GM10248 (cell line): Measurements from ENCODE around the gene VPS4A.

Experiments
- CTCF ChIA-PET: fragments of 300-600 bp; sonication (Branson Sonifier 250); formaldehyde crosslinking; extraction: SDS; loops from one replicate; lab custom pipeline; 2021; ENCODE audit warnings: antibody characterized with exemption; lab: Yijun Ruan, JAX
- POLR2A ChIA-PET: fragments of 350-650 bp; sonication (Branson Sonifier 250); formaldehyde crosslinking; extraction: SDS; loops from one replicate; lab custom pipeline; 2020; ENCODE audit warnings: antibody characterized with exemption; lab: Yijun Ruan, JAX
- DNase-seq: peaks from one replicate; pipeline ENCODE4 v3.0.0; 2012; ENCODE audit errors: extremely low spot score
- CTCF ChIP-seq: IDR thresholded peaks from 2 replicates; pipeline ENCODE4 v1.5.1; 2012; ENCODE audit warnings: mild to moderate bottlenecking, low read depth; ENCODE audit errors: extremely low read depth, missing control alignments, control extremely low read depth

VPS4A gene

GRCh38 chr16:69301861-69302260 lies 9.3 kb upstream of the VPS4A start:
- ChIA-PET POLR2A (no interaction called here), CTCF (interaction anchor here (1.0 to 2.9 kb wide), 5 partner anchors 10 to 151 kb away, joined by 3 to 8 read pairs (median 5); no protein-coding TSS in a partner anchor)
- no peak for TF ChIP-seq CTCF
- DNase-seq: no peak

- no peak for DNase-seq
- TF ChIP-seq CTCF: no peak
- ChIA-PET POLR2A (no interaction called here), CTCF (interaction anchor here (1.0 to 2.9 kb wide), 5 partner anchors 10 to 152 kb away, joined by 3 to 8 read pairs (median 5); no protein-coding TSS in a partner anchor)
These were observed 8.8 kb upstream of the VPS4A start for GRCh38 chr16:69302301-69302700.

- ChIA-PET CTCF (interaction anchor here (0.9 kb wide), 1 partner anchor 449 kb away, joined by 3 read pairs; the partner anchor contains the start of gene NOB1), POLR2A (no interaction called here)
- no peak for TF ChIP-seq CTCF
- DNase-seq: no peak
These were observed 5.1 kb upstream of the VPS4A start for GRCh38 chr16:69306031-69306430.

- CTCF ChIA-PET: no interaction called here
These were observed 4.1 kb upstream of the VPS4A start for GRCh38 chr16:69307091-69307490.

GRCh38 chr16:69307856-69308255 lies 3.3 kb upstream of the VPS4A start:
- ChIA-PET CTCF (no interaction called here), POLR2A (no interaction called here)
- no peak for DNase-seq
- TF ChIP-seq CTCF: no peak

More at GRCh38 chr16:69307091-69307490, 4.1 kb upstream of the VPS4A start:
- POLR2A ChIA-PET: no interaction called here
- no peak for TF ChIP-seq CTCF
- no peak for DNase-seq

- CTCF ChIA-PET: interaction anchor here (0.7 to 1.1 kb wide), 2 partner anchors 21 to 133 kb away, joined by 3 read pairs; no protein-coding TSS in a partner anchor
- POLR2A ChIA-PET: no interaction called here
- TF ChIP-seq CTCF: no peak
- no peak for DNase-seq
These were observed 1.8 kb upstream of the VPS4A start for GRCh38 chr16:69309316-69309715.
